GM19099 (cell line): ENCODE data around the gene ZNF138.

ENCODE experiments used
- POLR2A ChIP-seq: IDR thresholded peaks from 3 replicates; pipeline ENCODE4 v1.6.1; 2011; ENCODE audit warnings: low read depth; ENCODE audit not compliant: insufficient read length; ENCODE audit errors: extremely low read depth

Gene ZNF138

DNA sequence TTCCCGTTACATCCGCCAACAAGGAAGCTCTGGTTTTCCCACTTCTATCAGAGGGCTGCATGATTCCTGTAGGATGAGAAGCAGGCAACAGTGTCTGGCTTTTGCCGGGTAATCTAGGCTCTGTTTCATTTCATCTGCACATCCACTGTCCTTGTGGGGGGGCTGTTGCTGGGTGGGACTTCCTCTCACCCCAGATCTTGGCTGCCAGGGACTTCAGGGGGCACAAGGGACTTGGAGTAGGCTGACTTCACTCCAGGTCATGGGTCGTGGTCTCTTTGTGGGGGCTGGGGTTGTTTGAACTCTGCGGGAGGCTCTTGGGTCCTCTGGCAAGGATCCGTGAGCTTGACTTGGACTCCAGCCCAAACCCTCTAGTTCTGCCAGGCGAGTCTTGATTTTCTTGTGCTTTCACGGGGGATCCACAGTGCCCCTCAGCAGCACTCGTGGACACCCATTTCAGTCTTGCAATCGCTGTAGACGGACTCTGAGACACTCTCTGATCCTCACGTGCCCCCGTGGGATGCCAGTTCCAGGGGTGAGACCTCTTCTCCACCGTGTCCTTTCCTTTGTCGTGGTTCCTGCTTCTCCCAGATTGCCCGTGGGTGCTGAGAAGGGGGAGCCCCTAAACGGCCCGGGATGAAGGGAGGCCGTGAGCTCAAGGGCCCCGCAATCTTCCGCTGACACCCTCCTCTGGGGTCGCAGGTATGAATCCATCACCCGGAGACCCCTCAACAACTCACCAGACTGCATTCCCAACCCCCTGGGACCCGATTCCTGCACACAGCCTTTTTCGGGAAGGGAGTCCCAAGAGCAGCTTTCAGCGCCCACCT lies 87.4 kb downstream of the ZNF138 start:
- no peak for TF ChIP-seq POLR2A

- TF ChIP-seq POLR2A = no peak
These were observed 88.3 kb downstream of the ZNF138 start for GRCh38 chr7:64882341-64883112.
